ENCODE measurements around the gene LHFPL6. TPM values are rescaled to one million over a fixed set of nuclear protein-coding genes. Genes with fewer than 3 reads are reported as not detected.

Gene LHFPL6
- total RNA-seq, 1 experiment from 2014 or later, result 76.3 TPM

- H3K27ac ChIP-seq, result no peak overlapping the region
These were observed 151.1 kb downstream of the LHFPL6 start for GRCh38 chr13:39451860-39452301.

GRCh38 chr13:39451301-39451700, 151.7 kb downstream of the LHFPL6 start:
- H3K27ac ChIP-seq, result no peak overlapping the region
- H3K36me3 ChIP-seq, result no peaks in the 10 kb centered on the region
- DNase-seq (ENCODE audit: low read depth in 1 of 2, low spot score in 2 of 2), result no peak
- H3K4me1 ChIP-seq (replicated peaks), result no peaks in the 10 kb centered on the region
- H3K4me3 ChIP-seq, result no peak overlapping the region
- no peaks in the 10 kb centered on the region for H3K9me3 ChIP-seq (replicated peaks)
- H3K27me3 ChIP-seq (replicated peaks), result no peaks in the 10 kb centered on the region

More at GRCh38 chr13:39451860-39452301, 151.1 kb downstream of the LHFPL6 start:
- Histone ChIP-seq H3K9me3 (replicated peaks) (no peaks in the 10 kb centered on the region), H3K4me1 (replicated peaks) (no peaks in the 10 kb centered on the region), H3K4me3 (no peak overlapping the region), H3K27me3 (replicated peaks) (no peaks in the 10 kb centered on the region), H3K36me3 (no peaks in the 10 kb centered on the region)
- no peak for DNase-seq (ENCODE audit: low read depth in 1 of 2, low spot score in 2 of 2)

GRCh38 chr13:39450176-39450575, 152.8 kb downstream of the LHFPL6 start:
- no peaks in the 10 kb centered on the region for H3K4me1 ChIP-seq (replicated peaks)
- H3K27ac ChIP-seq, result no peak overlapping the region
- no peak for DNase-seq (ENCODE audit: low read depth in 1 of 2, low spot score in 2 of 2)
- no peak overlapping the region for H3K4me3 ChIP-seq
- H3K9me3 ChIP-seq (replicated peaks), result no peaks in the 10 kb centered on the region
- no peaks in the 10 kb centered on the region for H3K36me3 ChIP-seq
- H3K27me3 ChIP-seq (replicated peaks), result no peaks in the 10 kb centered on the region

GRCh38 chr13:39448834-39449233, 154.2 kb downstream of the LHFPL6 start:
- Histone ChIP-seq H3K4me1 (replicated peaks) (no peaks in the 10 kb centered on the region), H3K27ac (no peak overlapping the region), H3K27me3 (replicated peaks) (no peaks in the 10 kb centered on the region), H3K9me3 (replicated peaks) (no peaks in the 10 kb centered on the region), H3K36me3 (no peaks in the 10 kb centered on the region), H3K4me3 (no peak overlapping the region)
- no peak for DNase-seq (ENCODE audit: low read depth in 1 of 2, low spot score in 2 of 2)

- Histone ChIP-seq H3K36me3 (no peaks in the 10 kb centered on the region), H3K27me3 (replicated peaks) (no peaks in the 10 kb centered on the region), H3K27ac (no peak overlapping the region), H3K9me3 (replicated peaks) (no peaks in the 10 kb centered on the region), H3K4me1 (replicated peaks) (no peaks in the 10 kb centered on the region), H3K4me3 (no peak overlapping the region)
- DNase-seq (ENCODE audit: low read depth in 1 of 2, low spot score in 2 of 2), result no peak
These were observed 156.1 kb downstream of the LHFPL6 start for GRCh38 chr13:39446865-39447264.

GRCh38 chr13:39444866-39445265, 158.1 kb downstream of the LHFPL6 start:
- Histone ChIP-seq H3K4me3 (no peak overlapping the region), H3K36me3 (no peaks in the 10 kb centered on the region), H3K27me3 (replicated peaks) (no peaks in the 10 kb centered on the region), H3K9me3 (replicated peaks) (no peaks in the 10 kb centered on the region), H3K27ac (no peak overlapping the region), H3K4me1 (replicated peaks) (no peaks in the 10 kb centered on the region)
- no peak for DNase-seq (ENCODE audit: low read depth in 1 of 2, low spot score in 2 of 2)

GRCh38 chr13:39433651-39434050, 169.3 kb downstream of the LHFPL6 start:
- Histone ChIP-seq H3K4me3 (no peak overlapping the region), H3K27me3 (replicated peaks) (no peaks in the 10 kb centered on the region), H3K27ac (no peak overlapping the region), H3K4me1 (replicated peaks) (no peaks in the 10 kb centered on the region), H3K9me3 (replicated peaks) (0 out of 2 replicates have a peak, but pooled peaks cover 4% of the 10 kb centered on the region), H3K36me3 (no peaks in the 10 kb centered on the region)
- DNase-seq (ENCODE audit: low read depth in 1 of 2, low spot score in 2 of 2), result no peak

GRCh38 chr13:39432196-39432595, 170.8 kb downstream of the LHFPL6 start:
- Histone ChIP-seq H3K4me3 (no peak overlapping the region), H3K27ac (no peak overlapping the region), H3K27me3 (replicated peaks) (no peaks in the 10 kb centered on the region), H3K4me1 (replicated peaks) (no peaks in the 10 kb centered on the region), H3K9me3 (replicated peaks) (0 out of 2 replicates have a peak, but pooled peaks cover 4% of the 10 kb centered on the region), H3K36me3 (no peaks in the 10 kb centered on the region)
- no peak for DNase-seq (ENCODE audit: low read depth in 1 of 2, low spot score in 2 of 2)

GRCh38 chr13:39422845-39423565, 180.0 kb downstream of the LHFPL6 start:
- peaks cover under 1% of the 10 kb centered on the region for H3K4me1 ChIP-seq (replicated peaks)
- no peak for DNase-seq (ENCODE audit: low read depth in 1 of 2, low spot score in 2 of 2)

GRCh38 chr13:39419876-39420275, 183.1 kb downstream of the LHFPL6 start:
- DNase-seq (ENCODE audit: low read depth in 1 of 2, low spot score in 2 of 2), result no peak
- Histone ChIP-seq H3K27me3 (replicated peaks) (no peaks in the 10 kb centered on the region), H3K36me3 (no peaks in the 10 kb centered on the region), H3K27ac (no peak overlapping the region), H3K9me3 (replicated peaks) (no peaks in the 10 kb centered on the region), H3K4me3 (no peak overlapping the region), H3K4me1 (replicated peaks) (peaks cover 17% of the 10 kb centered on the region)

More at GRCh38 chr13:39422845-39423565, 180.0 kb downstream of the LHFPL6 start:
- H3K27me3 ChIP-seq (replicated peaks), result no peaks in the 10 kb centered on the region
- no peak overlapping the region for H3K4me3 ChIP-seq
- no peak overlapping the region for H3K27ac ChIP-seq
- H3K36me3 ChIP-seq, result no peaks in the 10 kb centered on the region
- no peaks in the 10 kb centered on the region for H3K9me3 ChIP-seq (replicated peaks)

- Histone ChIP-seq H3K9me3 (replicated peaks) (no peaks in the 10 kb centered on the region), H3K4me1 (replicated peaks) (peaks cover 20% of the 10 kb centered on the region), H3K4me3 (no peak overlapping the region), H3K36me3 (no peaks in the 10 kb centered on the region), H3K27ac (no peak overlapping the region), H3K27me3 (replicated peaks) (no peaks in the 10 kb centered on the region)
- no peak for DNase-seq (ENCODE audit: low read depth in 1 of 2, low spot score in 2 of 2)
These were observed 183.9 kb downstream of the LHFPL6 start for GRCh38 chr13:39419068-39419467.

- no peaks in the 10 kb centered on the region for H3K27me3 ChIP-seq (replicated peaks)
- H3K36me3 ChIP-seq, result no peaks in the 10 kb centered on the region
- no peak overlapping the region for H3K4me3 ChIP-seq
- H3K4me1 ChIP-seq (replicated peaks), result peaks cover 20% of the 10 kb centered on the region
- no peak overlapping the region for H3K27ac ChIP-seq
- no peak for DNase-seq (ENCODE audit: low read depth in 1 of 2, low spot score in 2 of 2)
- H3K9me3 ChIP-seq (replicated peaks), result no peaks in the 10 kb centered on the region
These were observed 184.6 kb downstream of the LHFPL6 start for GRCh38 chr13:39418424-39418823.

- Histone ChIP-seq H3K27me3 (replicated peaks) (no peaks in the 10 kb centered on the region), H3K9me3 (replicated peaks) (no peaks in the 10 kb centered on the region), H3K36me3 (no peaks in the 10 kb centered on the region), H3K4me1 (replicated peaks) (peaks cover 20% of the 10 kb centered on the region), H3K4me3 (no peak overlapping the region), H3K27ac (peak overlapping the region; percentile 62)
- peak; percentile 73 to 81 for DNase-seq (ENCODE audit: low read depth in 1 of 2, low spot score in 2 of 2)
These were observed 185.3 kb downstream of the LHFPL6 start for GRCh38 chr13:39417643-39418042.

GRCh38 chr13:39417131-39417530, 185.9 kb downstream of the LHFPL6 start:
- peak overlapping the region; percentile 62 for H3K27ac ChIP-seq
- H3K27me3 ChIP-seq (replicated peaks), result no peaks in the 10 kb centered on the region
- H3K36me3 ChIP-seq, result no peaks in the 10 kb centered on the region
- peaks cover 20% of the 10 kb centered on the region for H3K4me1 ChIP-seq (replicated peaks)
- no peak overlapping the region for H3K4me3 ChIP-seq
- DNase-seq (ENCODE audit: low read depth in 1 of 2, low spot score in 2 of 2), result no peak
- H3K9me3 ChIP-seq (replicated peaks), result no peaks in the 10 kb centered on the region

Data from SJSA1 (cell line).